Measurements from ENCODE around the gene ARMC6. TPM values are rescaled to one million over a fixed set of nuclear protein-coding genes. Genes with fewer than 3 reads are reported as not detected.

The ARMC6 gene
- total RNA-seq, 1 donor from 2014 or later, result 34.6 TPM

- no peaks in the 10 kb centered on the region for H3K36me3 Mint-ChIP-seq
- H3K9me3 Mint-ChIP-seq, result no peaks in the 10 kb centered on the region
- no peak for TF ChIP-seq CTCF (conservative IDR thresholded peaks at IDR 0.05)
- H3K4me1 Mint-ChIP-seq (ENCODE audit: unreplicated experiment), result peaks cover 4% of the 10 kb centered on the region
- DNase-seq (ENCODE audit: extremely low spot score, unreplicated experiment), result no peak
- no peak overlapping the region for H3K4me3 Mint-ChIP-seq
- no peaks in the 10 kb centered on the region for H3K27me3 Mint-ChIP-seq
- no peak overlapping the region for H3K27ac Mint-ChIP-seq
Measured at GRCh38 chr19:19057720-19058119, 24.3 kb downstream of the ARMC6 start.

GRCh38 chr19:19059018-19059836, 25.8 kb downstream of the ARMC6 start:
- Mint-ChIP-seq H3K27ac (no peak overlapping the region), H3K4me3 (no peak overlapping the region), H3K9me3 (no peaks in the 10 kb centered on the region), H3K36me3 (no peaks in the 10 kb centered on the region), H3K4me1 (ENCODE audit: unreplicated experiment) (peaks cover 13% of the 10 kb centered on the region), H3K27me3 (no peaks in the 10 kb centered on the region)
- no peak for DNase-seq (ENCODE audit: extremely low spot score, unreplicated experiment)
- TF ChIP-seq CTCF (conservative IDR thresholded peaks at IDR 0.05), result no peak

GRCh38 chr19:19059837-19060611, 26.6 kb downstream of the ARMC6 start:
- H3K27ac Mint-ChIP-seq, result no peak overlapping the region
- H3K27me3 Mint-ChIP-seq, result no peaks in the 10 kb centered on the region
- DNase-seq (ENCODE audit: extremely low spot score, unreplicated experiment), result no peak
- H3K4me1 Mint-ChIP-seq (ENCODE audit: unreplicated experiment), result peaks cover 19% of the 10 kb centered on the region
- H3K4me3 Mint-ChIP-seq, result no peak overlapping the region
- no peaks in the 10 kb centered on the region for H3K36me3 Mint-ChIP-seq
- no peaks in the 10 kb centered on the region for H3K9me3 Mint-ChIP-seq
- no peak for TF ChIP-seq CTCF (conservative IDR thresholded peaks at IDR 0.05)

GRCh38 chr19:19061506-19061905, 28.1 kb downstream of the ARMC6 start:
- no peak for TF ChIP-seq CTCF (conservative IDR thresholded peaks at IDR 0.05)
- H3K36me3 Mint-ChIP-seq, result no peaks in the 10 kb centered on the region
- DNase-seq (ENCODE audit: extremely low spot score, unreplicated experiment), result no peak
- peak overlapping the region; percentile 41 for H3K27ac Mint-ChIP-seq
- no peaks in the 10 kb centered on the region for H3K9me3 Mint-ChIP-seq
- peak overlapping the region; percentile 47 for H3K4me3 Mint-ChIP-seq
- H3K27me3 Mint-ChIP-seq, result no peaks in the 10 kb centered on the region
- H3K4me1 Mint-ChIP-seq (ENCODE audit: unreplicated experiment), result peaks cover 19% of the 10 kb centered on the region

GRCh38 chr19:19062454-19063182, 29.2 kb downstream of the ARMC6 start:
- peak overlapping the region; percentile 89 for H3K27ac Mint-ChIP-seq
- no peaks in the 10 kb centered on the region for H3K9me3 Mint-ChIP-seq
- DNase-seq (ENCODE audit: extremely low spot score, unreplicated experiment), result no peak
- H3K4me3 Mint-ChIP-seq, result peak overlapping the region; percentile 96
- TF ChIP-seq CTCF (conservative IDR thresholded peaks at IDR 0.05), result no peak
- H3K36me3 Mint-ChIP-seq, result no peaks in the 10 kb centered on the region
- peaks cover 23% of the 10 kb centered on the region for H3K4me1 Mint-ChIP-seq (ENCODE audit: unreplicated experiment)
- no peaks in the 10 kb centered on the region for H3K27me3 Mint-ChIP-seq

Measured in type B pancreatic cell (in vitro differentiated cells).